Thymus (tissue), 11 donors: Measurements from ENCODE around the gene MDM2. TPM values are rescaled to one million over a fixed set of nuclear protein-coding genes. Genes with fewer than 3 reads are reported as not detected.
"Not testable (repeated sequence)": the region's sequence is repeated elsewhere in the genome, so short reads cannot be mapped to it uniquely, and the experiment has no call there.

Source experiments
- DNase-seq, 9 donors: peaks; one replicate each; pipeline ENCODE4 v3.0.0-alpha.2; 2013; ENCODE audit warnings: low spot score in 9 of 9, low read depth in 6 of 9, missing footprints in 1 of 9
- H3K27ac ChIP-seq, 2 donors: one replicate each; pipeline ENCODE4 v1.5.1; 2013; ENCODE audit warnings: control low read depth in 1 of 2, low read depth in 1 of 2, low read length in 1 of 2, mild to moderate bottlenecking in 1 of 2, moderate library complexity in 1 of 2
- H3K27me3 ChIP-seq, 2 donors: one replicate each; pipeline ENCODE4 v1.5.1; 2013; ENCODE audit warnings: low read length in 1 of 2; ENCODE audit not compliant: control insufficient read depth in 2 of 2, insufficient read depth in 1 of 2
- H3K36me3 ChIP-seq, 2 donors: one replicate each; pipeline ENCODE4 v1.5.1; 2013; ENCODE audit warnings: low read length in 1 of 2, mild to moderate bottlenecking in 1 of 2, moderate library complexity in 1 of 2; ENCODE audit not compliant: control insufficient read depth in 2 of 2, insufficient read depth in 2 of 2
- H3K4me1 ChIP-seq, 2 donors: one replicate each; pipeline ENCODE4 v1.5.1; 2013; ENCODE audit warnings: low read length in 2 of 2; ENCODE audit not compliant: control insufficient read depth in 2 of 2, insufficient read depth in 2 of 2
- H3K4me3 ChIP-seq, 2 donors: one replicate each; pipeline ENCODE4 v1.5.1; 2013; ENCODE audit warnings: low read length in 2 of 2, control low read depth in 1 of 2, mild to moderate bottlenecking in 1 of 2
- H3K9me3 ChIP-seq, 2 donors: one replicate each; pipeline ENCODE4 v1.5.1; 2013; ENCODE audit warnings: low read length in 1 of 2, mild to moderate bottlenecking in 1 of 2; ENCODE audit not compliant: control insufficient read depth in 2 of 2, insufficient read depth in 1 of 2
- WGBS: extraction: QIAGEN DNeasy Blood & Tissue Kit; methylation state at CpG from one replicate; pipeline ENCODE4 v1.1.7; 2013; 5-methylcytosine and 5-hydroxymethylcytosine counted together
- polyA plus RNA-seq: library from polyadenylated mRNA; stranded (reverse); fragments of 200-250 nt; gene quantifications from one replicate; pipeline ENCODE4 v1.2.3, GENCODE V29; 2013
- total RNA-seq: library from RNA; stranded (reverse); fragments of 120-200 nt; gene quantifications from one replicate; pipeline ENCODE4 v1.2.4, GENCODE V29; 2013
- donor health status: healthy.

The MDM2 gene
- total and polyA plus RNA-seq, 2 donors = 63.6 to 121 TPM

DNA sequence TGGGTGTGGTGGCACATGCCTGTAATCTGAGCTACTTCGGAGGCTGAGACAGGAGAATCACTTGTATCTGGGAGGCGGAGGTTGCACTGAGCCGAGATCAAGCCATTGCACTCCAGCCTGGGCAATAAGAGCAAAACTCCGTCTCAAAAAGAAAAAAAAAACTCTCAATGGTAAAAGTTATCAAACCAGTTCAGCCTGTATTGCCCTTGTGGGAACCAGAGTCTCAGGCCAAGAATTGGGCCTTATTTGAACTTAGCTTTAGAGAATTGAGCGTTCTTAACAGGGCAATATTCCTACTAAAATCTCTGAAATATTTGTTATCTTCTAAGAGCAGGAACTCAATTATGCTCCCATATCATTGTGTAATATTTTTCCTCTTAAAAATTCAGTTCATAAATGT is 7.7 kb upstream of the MDM2 start:
- Histone ChIP-seq H3K9me3 (no peaks in the 10 kb centered on the region), H3K4me3 (no peak overlapping the region), H3K27me3 (no peaks in the 10 kb centered on the region), H3K36me3 (peaks cover 0 to 5% of the 10 kb centered on the region in 2 donors), H3K4me1 (peaks cover 5 to 13% of the 10 kb centered on the region in 2 donors), H3K27ac (no peak overlapping the region)
- WGBS = 98% methylated on average over 5 of the region's 5 CpGs
- DNase-seq = no peak

DNA sequence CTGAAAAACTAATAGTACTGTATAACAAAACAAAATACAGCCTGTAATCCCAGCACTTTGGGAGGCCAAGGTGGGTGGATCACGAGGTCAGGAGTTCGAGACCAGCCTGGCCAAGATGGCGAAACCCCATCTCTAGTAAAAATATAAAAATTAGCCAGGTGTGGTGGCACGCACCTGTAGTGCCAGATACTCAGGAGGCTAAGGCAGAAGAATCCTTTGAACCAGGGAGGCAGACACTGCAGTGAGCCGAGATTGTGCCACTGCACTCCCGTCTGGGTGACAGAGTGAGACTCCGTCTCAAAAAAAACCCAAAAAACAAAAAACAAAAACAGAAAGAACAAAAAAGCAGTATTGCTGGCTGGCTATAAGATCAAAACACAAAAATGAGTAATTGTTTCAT is 6.9 kb upstream of the MDM2 start:
- 98% methylated on average over 7 of the region's 7 CpGs for WGBS
- not testable (repeated sequence) for H3K27ac ChIP-seq
- H3K4me1 ChIP-seq = peaks cover 5 to 20% of the 10 kb centered on the region in 2 donors

DNA sequence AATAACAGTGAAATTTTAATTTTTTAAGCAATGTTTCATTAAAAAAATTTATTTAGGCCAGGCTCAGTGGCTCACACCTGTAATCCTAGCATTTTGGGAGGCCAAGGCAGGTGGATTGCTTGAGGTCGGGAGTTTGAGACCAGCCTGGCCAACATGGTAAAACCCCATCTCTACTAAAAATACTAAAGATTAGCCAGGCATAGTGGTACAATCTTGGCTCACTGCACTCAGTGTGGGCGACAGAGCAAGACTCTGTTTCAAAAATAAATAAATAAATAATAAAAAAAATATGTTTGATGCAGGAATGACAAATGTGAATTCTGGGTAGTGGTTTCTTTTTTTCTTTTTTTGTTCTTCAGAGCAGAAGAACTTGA is 5.6 kb upstream of the MDM2 start:
- WGBS = 97% methylated on average over 2 of the region's 2 CpGs
- H3K9me3 ChIP-seq, H3K4me3 ChIP-seq, H3K27ac ChIP-seq, H3K36me3 ChIP-seq, H3K27me3 ChIP-seq, DNase-seq: not testable (repeated sequence)
- H3K4me1 ChIP-seq = peaks cover 7 to 32% of the 10 kb centered on the region in 2 donors

More for the DNA sequence above, 6.9 kb upstream of the MDM2 start:
- not testable (repeated sequence) for H3K36me3 ChIP-seq, DNase-seq, H3K9me3 ChIP-seq, H3K27me3 ChIP-seq, H3K4me3 ChIP-seq

DNA sequence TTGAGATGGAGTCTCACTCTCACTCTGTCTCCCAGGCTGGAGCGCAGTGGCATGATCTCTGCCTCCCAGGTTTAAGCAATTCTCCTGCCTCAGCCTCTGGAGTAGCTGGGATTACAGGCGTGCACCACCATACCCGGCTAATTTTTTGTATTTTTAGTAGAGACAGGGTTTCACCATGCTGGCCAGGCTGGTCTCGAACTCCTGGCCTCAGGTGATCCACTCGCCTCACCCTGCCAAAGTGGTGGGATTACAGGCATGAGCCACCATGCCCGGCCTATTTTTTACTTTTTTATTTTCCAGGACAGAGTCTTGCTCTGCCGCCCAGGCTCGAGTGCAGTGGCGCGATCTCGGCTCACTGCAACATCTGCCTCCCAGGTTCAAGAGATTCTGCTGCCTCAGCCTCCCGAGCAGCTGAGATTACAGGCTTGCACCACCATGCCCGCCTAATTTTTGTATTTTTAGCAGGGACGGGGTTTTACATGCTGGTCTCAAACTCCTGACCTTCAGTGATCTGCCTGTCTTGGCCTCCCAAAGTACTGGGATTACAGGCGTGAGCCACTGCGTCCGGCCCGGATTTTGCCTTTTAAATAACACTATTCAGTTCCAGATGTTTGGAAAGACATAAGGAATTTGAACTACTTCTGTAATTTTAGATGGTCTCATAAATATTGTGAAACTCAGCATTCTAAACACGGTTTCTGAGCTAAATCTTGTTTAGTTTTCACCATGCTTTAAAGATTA is 4.9 kb upstream of the MDM2 start:
- not testable (repeated sequence) for H3K27me3 ChIP-seq, DNase-seq, H3K9me3 ChIP-seq, H3K36me3 ChIP-seq, H3K4me3 ChIP-seq
- H3K27ac ChIP-seq = peak overlapping the region in 1 of 2 donors; percentile 10
- 98% methylated on average over 19 of the region's 19 CpGs for WGBS
- peaks cover 7 to 36% of the 10 kb centered on the region in 2 donors for H3K4me1 ChIP-seq

DNA sequence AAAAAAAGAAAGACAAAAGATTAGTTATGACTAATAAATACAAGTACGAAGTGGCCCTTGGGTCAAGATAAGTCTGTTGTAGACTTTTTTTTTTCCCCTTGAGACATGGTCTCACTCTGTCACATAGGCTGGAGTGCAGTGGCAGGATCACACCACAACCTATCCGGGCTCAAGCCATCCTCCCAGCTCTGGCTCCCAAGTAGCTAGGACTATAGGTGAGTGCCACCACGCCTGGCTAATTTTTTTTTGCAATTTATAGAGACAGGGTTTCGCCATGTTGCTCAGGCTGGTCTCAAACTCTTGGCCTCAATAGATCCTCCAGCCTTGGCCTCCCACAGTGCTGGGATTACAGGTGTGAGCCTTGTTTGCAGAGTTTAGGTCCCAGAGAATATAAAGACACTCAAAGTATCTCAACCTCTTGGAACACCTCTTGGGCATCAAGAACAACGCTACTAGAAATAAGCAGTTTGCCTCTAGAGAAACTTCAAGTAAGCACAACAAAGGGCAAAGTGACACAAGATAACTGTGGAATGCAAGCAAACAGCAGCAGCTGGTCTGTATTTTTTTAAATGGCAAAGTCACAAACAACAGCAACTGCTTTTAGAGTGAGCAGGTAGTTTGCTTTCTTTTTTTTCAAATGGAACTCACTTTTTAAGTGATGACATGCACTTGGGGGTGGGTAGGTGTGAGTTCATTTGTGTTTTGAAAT is 3.9 kb upstream of the MDM2 start:
- Histone ChIP-seq H3K27ac (peak overlapping the region; percentile 42 to 83), H3K36me3 (peaks cover under 1 to 5% of the 10 kb centered on the region in 2 donors), H3K27me3 (no peaks in the 10 kb centered on the region), H3K9me3 (no peaks in the 10 kb centered on the region), H3K4me3 (no peak overlapping the region), H3K4me1 (peaks cover 7 to 39% of the 10 kb centered on the region in 2 donors)
- peak in 4 of 9 donors; percentile 42 to 71 (median 42) for DNase-seq
- WGBS = 89% methylated on average over 5 of the region's 5 CpGs

DNA sequence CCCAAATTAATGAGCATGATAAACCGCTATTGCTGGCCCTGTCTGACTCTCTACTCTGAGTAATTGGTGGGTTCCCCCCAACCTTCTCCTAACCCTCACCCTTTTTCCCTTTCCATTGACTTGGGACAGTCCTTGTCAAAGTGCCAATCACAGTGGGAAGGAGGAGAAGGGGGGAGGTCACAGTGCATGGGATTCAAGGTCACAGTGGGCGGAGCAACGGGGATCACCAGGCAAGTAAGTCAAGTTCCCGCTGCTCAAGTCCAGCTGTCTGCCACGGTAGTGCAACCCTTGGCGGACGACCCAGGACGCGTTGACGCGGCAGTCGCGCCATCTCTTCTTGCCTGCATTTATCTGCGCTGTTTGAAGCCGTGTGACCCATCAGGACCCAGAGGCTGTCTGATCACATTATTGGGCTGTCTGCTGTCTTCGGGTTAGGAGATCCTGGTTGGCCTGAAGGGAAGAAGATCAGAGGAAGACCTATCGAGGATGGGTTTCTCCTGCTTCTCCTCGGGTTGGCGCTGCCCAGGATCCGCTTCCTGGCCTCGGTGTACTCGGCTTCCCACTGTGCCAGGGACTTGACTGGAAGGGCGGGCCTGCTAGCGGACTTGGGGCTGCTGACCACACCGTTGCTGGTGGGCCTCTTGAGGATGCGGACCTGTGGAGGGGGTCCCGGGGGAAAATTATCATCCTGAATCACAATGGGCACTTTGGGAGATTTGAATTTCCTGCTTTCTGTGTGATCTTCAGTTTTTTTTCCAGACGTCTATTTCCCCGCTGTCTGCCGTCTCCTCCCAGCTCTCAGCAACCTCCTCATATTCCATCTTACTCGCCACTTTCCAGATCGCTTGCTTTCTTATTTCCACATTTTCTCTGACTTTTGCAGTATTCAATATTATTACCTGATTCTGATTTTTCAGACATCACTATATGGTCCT is 3.1 kb upstream of the MDM2 start:
- peak in 3 of 9 donors; percentile 18 to 35 (median 35) for DNase-seq
- peak overlapping the region; percentile 42 to 83 for H3K27ac ChIP-seq
- no peaks in the 10 kb centered on the region for H3K27me3 ChIP-seq
- whole genome bisulfite sequencing = 94% methylated on average over 32 of the region's 32 CpGs
- H3K4me3 ChIP-seq = no peak overlapping the region
- H3K9me3 ChIP-seq = no peaks in the 10 kb centered on the region
- H3K4me1 ChIP-seq = peaks cover 7 to 43% of the 10 kb centered on the region in 2 donors
- peaks cover 8 to 9% of the 10 kb centered on the region in 2 donors for H3K36me3 ChIP-seq

DNA sequence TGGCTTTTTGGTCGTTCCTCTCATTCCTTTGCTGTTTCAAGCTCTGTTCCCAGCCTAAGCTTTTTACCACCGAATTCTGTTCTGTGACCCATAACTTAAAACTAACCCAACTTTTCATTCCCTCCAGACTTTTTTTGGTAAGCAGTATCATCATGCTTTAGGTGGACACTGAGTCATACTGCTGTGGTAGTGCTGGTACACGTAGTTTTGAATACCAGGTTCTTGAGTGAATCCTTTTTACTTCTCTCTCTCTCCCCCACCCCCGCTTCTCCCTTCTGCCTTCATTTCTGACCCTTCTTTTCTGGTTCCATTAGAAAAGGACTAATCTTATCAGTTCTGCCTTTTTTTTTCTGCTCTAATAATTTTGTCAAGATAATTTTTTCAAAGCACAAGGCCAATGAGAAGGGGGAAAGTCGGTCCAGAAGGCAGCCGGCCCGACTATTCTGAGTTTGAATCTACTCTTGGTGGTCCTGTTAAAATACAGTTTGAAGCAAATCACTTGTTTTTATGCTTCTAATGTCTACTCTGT is 2.3 kb upstream of the MDM2 start:
- DNase-seq = no peak
- Histone ChIP-seq H3K27me3 (no peaks in the 10 kb centered on the region), H3K36me3 (peaks cover 9 to 15% of the 10 kb centered on the region in 2 donors), H3K4me3 (no peak overlapping the region), H3K4me1 (peaks cover 7 to 44% of the 10 kb centered on the region in 2 donors), H3K27ac (peak overlapping the region in 1 of 2 donors; percentile 83), H3K9me3 (no peaks in the 10 kb centered on the region)
- 98% methylated on average over 7 of the region's 7 CpGs for WGBS

DNA sequence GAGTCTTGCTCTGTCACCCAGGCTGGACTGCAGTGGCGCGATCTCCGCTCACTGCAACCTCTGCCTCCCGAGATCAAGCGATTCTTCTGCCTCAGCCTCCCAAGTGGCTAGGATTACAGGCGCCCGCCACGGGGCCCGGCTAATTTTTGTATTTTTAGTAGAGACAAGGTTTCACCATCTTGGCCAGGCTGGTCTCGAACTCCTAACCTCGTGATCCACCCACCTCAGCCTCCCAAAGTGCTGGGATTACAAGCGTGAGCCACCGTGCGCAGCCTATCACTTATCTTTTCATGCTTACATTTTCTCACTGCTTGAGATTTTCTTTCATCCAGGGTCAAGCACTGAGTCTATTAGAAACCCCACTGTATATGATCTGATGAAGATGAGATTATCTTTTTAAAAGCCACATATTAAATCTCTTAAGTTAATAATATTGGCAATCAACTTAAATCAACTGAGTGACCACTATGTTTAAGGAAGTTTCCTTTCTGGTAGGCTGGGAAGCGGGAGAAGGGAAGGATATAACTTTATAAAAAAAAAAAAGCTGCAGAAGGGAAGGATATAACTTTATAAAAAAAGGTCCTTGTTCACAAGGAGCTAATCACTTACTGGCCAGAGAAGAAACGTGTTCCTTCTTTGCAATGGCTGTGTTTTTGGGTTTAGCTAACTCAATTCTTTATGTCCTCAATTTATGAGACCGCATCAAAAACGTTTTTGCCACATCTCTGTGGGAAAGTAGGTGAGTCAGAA is 1.3 kb upstream of the MDM2 start:
- WGBS = 91% methylated on average over 18 of the region's 18 CpGs
- H3K27me3 ChIP-seq = no peaks in the 10 kb centered on the region
- H3K27ac ChIP-seq = peak overlapping the region; percentile 100
- no peaks in the 10 kb centered on the region for H3K9me3 ChIP-seq
- peaks cover 9 to 17% of the 10 kb centered on the region in 2 donors for H3K36me3 ChIP-seq
- DNase-seq = peak in 1 of 9 donors; percentile 27
- H3K4me1 ChIP-seq = peaks cover 7 to 44% of the 10 kb centered on the region in 2 donors
- peak overlapping the region; percentile 95 to 97 for H3K4me3 ChIP-seq
